GM12878 (cell line): ENCODE results near the gene UNC5CL. TPM values are rescaled to one million over a fixed set of nuclear protein-coding genes. Genes with fewer than 3 reads are reported as not detected.
A peak's percentile ranks its signal among the peaks of the same experiment; 100 is the strongest.

ENCODE experiments used
- ATAC-seq: fragments of 200-7000 bp; cut with Tn5 transposase; 3 replicates; pipeline ENCODE4 v1.9.1; 2020; ENCODE audit warnings: mild to moderate bottlenecking, moderate library complexity
- BruUV-seq: library from RNA; stranded (reverse); fragments of 400-500 nt; replicated peaks from 2 replicates; lab custom pipeline; 2021; lab: Mats Ljungman, UMichigan
- CTCF ChIA-PET: fragments of 300-600 bp; sonication (Branson Sonifier 250); formaldehyde crosslinking; extraction: SDS; loops from one replicate; lab custom pipeline; 2021; ENCODE audit warnings: inconsistent platforms; lab: Yijun Ruan, JAX
- POLR2A ChIA-PET: fragments of 350-600 bp; formaldehyde crosslinking; extraction: SDS; loops from one replicate; lab custom pipeline; 2021; ENCODE audit warnings: inconsistent platforms; lab: Charles Lee
- RAD21 ChIA-PET: fragments of 300-600 bp; sonication (Branson Sonifier 250); formaldehyde crosslinking; loops from one replicate; lab custom pipeline; 2023; ENCODE audit warnings: antibody characterized with exemption; ENCODE audit not compliant: unreplicated experiment; lab: Charles Lee
- SMC1A ChIA-PET: fragments of 300-600 bp; sonication (Branson Sonifier 250); formaldehyde crosslinking; loops from one replicate; lab custom pipeline; 2023; ENCODE audit not compliant: unreplicated experiment, uncharacterized antibody; lab: Charles Lee
- DNase-seq: peaks from one replicate; pipeline ENCODE4 v3.0.0-alpha.2; 2011; ENCODE audit warnings: low read depth, low spot score
- FAIRE-seq: peaks from 3 replicates; lab custom pipeline; 2011; peaks lifted over from hg19 to GRCh38; lab: Jason Lieb, UNC
- H2AFZ ChIP-seq: 2 replicates; pipeline ENCODE4 v1.6.0; 2011; ENCODE audit warnings: low read depth, low read length, control low read depth; ENCODE audit not compliant: control insufficient read depth
- H3K27ac ChIP-seq: 2 replicates; pipeline ENCODE4 v1.5.1; 2011; ENCODE audit warnings: control low read depth; ENCODE audit not compliant: control insufficient read depth, insufficient read depth
- H3K27me3 ChIP-seq, 2 experiments: replicated peaks in 1 of 2; 2 replicates each; pipeline versions ENCODE4 v1.6.0 to v1.6.1; 2011; ENCODE audit warnings: low read length in 1 of 2; ENCODE audit not compliant: control insufficient read depth in 2 of 2, insufficient read depth in 2 of 2
- H3K36me3 ChIP-seq, 2 experiments: 2 replicates each; pipeline ENCODE4 v1.5.1; 2011; ENCODE audit warnings: low read length in 1 of 2; ENCODE audit not compliant: control insufficient read depth in 2 of 2, insufficient read depth in 2 of 2
- H3K4me1 ChIP-seq: 2 replicates; pipeline ENCODE4 v1.6.1; 2011; ENCODE audit warnings: mild to moderate bottlenecking, low read length, moderate library complexity, mixed read lengths; ENCODE audit not compliant: control insufficient read depth, insufficient read depth
- H3K4me2 ChIP-seq: 2 replicates; pipeline ENCODE4 v1.6.0; 2011; ENCODE audit warnings: control low read depth; ENCODE audit not compliant: control insufficient read depth, insufficient read depth
- H3K4me3 ChIP-seq: fragments of 200-600 bp; sonication (generic); 2 replicates; pipeline ENCODE4 v1.5.1; 2016
- H3K79me2 ChIP-seq: 2 replicates; pipeline ENCODE4 v1.6.0; 2011; ENCODE audit warnings: low read length; ENCODE audit not compliant: control insufficient read depth, insufficient read depth
- H3K9ac ChIP-seq: 2 replicates; pipeline ENCODE4 v1.8.0; 2011; ENCODE audit warnings: low read length, control low read depth, mixed read lengths; ENCODE audit not compliant: control insufficient read depth, insufficient read depth
- H3K9me3 ChIP-seq: replicated peaks from 3 replicates; pipeline ENCODE4 v1.5.1; 2011; ENCODE audit warnings: mild to moderate bottlenecking, low read length; ENCODE audit not compliant: control insufficient read depth, insufficient read depth
- H4K20me1 ChIP-seq: 2 replicates; pipeline ENCODE4 v1.6.0; 2011; ENCODE audit not compliant: control insufficient read depth, insufficient read depth
- ATF3 ChIP-seq: IDR thresholded peaks from 2 replicates; pipeline ENCODE4 v1.6.1; 2011; ENCODE audit warnings: low read depth, mild to moderate bottlenecking, low read length, moderate library complexity, borderline replicate concordance; ENCODE audit errors: extremely low read depth
- CHD1 ChIP-seq: IDR thresholded peaks from 2 replicates; pipeline ENCODE4 v1.6.1; 2012; ENCODE audit warnings: low read depth, low read length, improper control_type of control experiment
- CHD2 ChIP-seq: IDR thresholded peaks from 2 replicates; pipeline ENCODE4 v1.6.1; 2011; ENCODE audit warnings: low read depth, low read length, improper control_type of control experiment, borderline replicate concordance
- CREB1 ChIP-seq: IDR thresholded peaks from 2 replicates; pipeline ENCODE4 v1.6.1; 2012; ENCODE audit warnings: low read depth, mild to moderate bottlenecking, inconsistent platforms
- CREM ChIP-seq: IDR thresholded peaks from 2 replicates; pipeline ENCODE4 v1.6.1; 2014; ENCODE audit warnings: antibody characterized with exemption, low read depth
- FOS ChIP-seq: IDR thresholded peaks from 3 replicates; pipeline ENCODE4 v1.6.1; 2011; ENCODE audit warnings: borderline replicate concordance; ENCODE audit not compliant: insufficient read length; ENCODE audit errors: extremely low read depth
- IRF3 ChIP-seq: fragments of 450-650 bp; IDR thresholded peaks from 2 replicates; pipeline ENCODE4 v1.6.1; 2014; ENCODE audit warnings: mild to moderate bottlenecking
- IRF4 ChIP-seq: IDR thresholded peaks from 2 replicates; pipeline ENCODE4 v1.6.1; 2011; ENCODE audit warnings: low read depth, low read length
- MEF2B ChIP-seq: fragments of 450-650 bp; IDR thresholded peaks from 2 replicates; pipeline ENCODE4 v1.6.1; 2018; ENCODE audit warnings: mild to moderate bottlenecking, moderate library complexity; ENCODE audit not compliant: partially characterized antibody, poor library complexity, severe bottlenecking
- NFYA ChIP-seq: IDR thresholded peaks from 2 replicates; pipeline ENCODE4 v1.6.1; 2011; ENCODE audit warnings: low read depth, mild to moderate bottlenecking, low read length, improper control_type of control experiment, borderline replicate concordance
- NFYB ChIP-seq: IDR thresholded peaks from 2 replicates; pipeline ENCODE4 v1.6.1; 2011; ENCODE audit warnings: low read depth, mild to moderate bottlenecking, low read length, improper control_type of control experiment, moderate library complexity; ENCODE audit not compliant: insufficient read depth
- NRF1 ChIP-seq: conservative IDR thresholded peaks from 2 replicates; pipeline ENCODE4 v1.6.1; 2011; ENCODE audit warnings: mild to moderate bottlenecking, low read depth, low read length, improper control_type of control experiment
- PBX3 ChIP-seq: IDR thresholded peaks from 2 replicates; pipeline ENCODE4 v1.6.1; 2011; ENCODE audit warnings: mild to moderate bottlenecking, low read depth, low read length, moderate library complexity; ENCODE audit not compliant: insufficient replicate concordance
- PKNOX1 ChIP-seq: fragments of 450-650 bp; IDR thresholded peaks from 2 replicates; pipeline ENCODE4 v1.6.1; 2016; ENCODE audit warnings: mild to moderate bottlenecking
- POLR2A ChIP-seq: IDR thresholded peaks from 2 replicates; pipeline ENCODE4 v1.6.1; 2011; ENCODE audit warnings: low read depth, mild to moderate bottlenecking, low read length
- TAF1 ChIP-seq: IDR thresholded peaks from 2 replicates; pipeline ENCODE4 v1.6.1; 2011; ENCODE audit warnings: mild to moderate bottlenecking, low read depth, low read length, borderline replicate concordance
- TCF7 ChIP-seq: IDR thresholded peaks from 2 replicates; pipeline ENCODE4 v1.6.1; 2014; ENCODE audit warnings: antibody characterized with exemption, borderline replicate concordance
- YY1 ChIP-seq: IDR thresholded peaks from 2 replicates; pipeline ENCODE4 v1.6.1; 2011; ENCODE audit warnings: low read depth, mild to moderate bottlenecking, low read length
- ZSCAN29 ChIP-seq: fragments of 450-650 bp; IDR thresholded peaks from 2 replicates; pipeline ENCODE4 v1.6.1; 2017; ENCODE audit warnings: mild to moderate bottlenecking, moderate library complexity
- WGBS: methylation state at CpG from one replicate; pipeline ENCODE4 v1.1.6; 2016; ENCODE audit warnings: low lambda C conversion rate; ENCODE audit not compliant: insufficient replicate concordance, insufficient coverage; ENCODE audit errors: missing lambda C conversion rate; 5-methylcytosine and 5-hydroxymethylcytosine counted together
- in situ Hi-C: fragments of 300-500 bp; cut with MboI; formaldehyde crosslinking; loops from 9 replicates; pipeline ENCODE4 v1.14.3; 2018; ENCODE audit warnings: mixed read lengths
- intact Hi-C: fragments of 100-400 bp; cut with micrococcal nuclease; formaldehyde crosslinking; loops from one replicate; pipeline ENCODE4 v1.14.2; 2022; ENCODE audit not compliant: unreplicated experiment
- polyA plus RNA-seq, 11 experiments: library from polyadenylated mRNA; depleted of rRNA in 4 of 11; unstranded in 6 of 11; stranded (reverse) in 5 of 11; fragments of >200 nt; fragmentation: Nextera tagmentation in 4 of 11; fragmentation: Illumina TruSeq in 1 of 11; extraction: Ambion mirVana in 4 of 11; extraction: Trizol in 1 of 11; gene quantifications; 1 replicate in 1 of 11; 2 replicates in 10 of 11; pipeline versions ENCODE4 v1.2.1 to v1.2.3, GENCODE V29; 2011 to 2016; ENCODE audit warnings: inconsistent platforms in 2 of 11, missing spikeins in 2 of 11, low read depth in 1 of 11
- total RNA-seq, 4 experiments: library from RNA; depleted of rRNA in 3 of 4; stranded (reverse); fragments of >200 nt in 3 of 4; fragmentation: Illumina TruSeq in 1 of 4; extraction: Trizol in 1 of 4; gene quantifications; 2 replicates each; pipeline versions ENCODE4 v1.2.1 to v1.2.3, GENCODE V29; 2013 to 2021

The UNC5CL gene
- total and polyA plus RNA-seq, 10 of the 15 experiments (the other 5 are each of a cell fraction or from before 2014, with no cell fraction given), result 0.11 to 1.2 (median 0.46) TPM; not detected in 1

GRCh38 chr6:41072836-41073202 lies 33.8 kb upstream of the UNC5CL start, which contains the start of gene NFYA:
Gene NFYA, plus strand, starts transcription at chr6:41072974. Its CDS starts 6,116 bp downstream, at chr6:41079090.
- Histone ChIP-seq H3K4me1 (peaks cover 7% of the 10 kb centered on the region; the same call in 1 of the 2 replicates), H3K27me3 (no peaks in the 10 kb centered on the region), H3K9ac (peak within 1 kb of the TSS; percentile 94), H3K79me2 (peaks cover 59% of the 10 kb centered on the region), H3K27ac (peak within 1 kb of the TSS; percentile 99), H3K4me2 (peak within 1 kb of the TSS; percentile 80), H2AFZ (peak within 1 kb of the TSS; percentile 86), H3K36me3 (peaks cover 0 to 3% of the 10 kb centered on the region in 2 experiments; a peak in 2 of 4 replicates), H4K20me1 (no peaks in the 10 kb centered on the region), H3K9me3 (no peaks in the 10 kb centered on the region), H3K4me3 (peak within 1 kb of the TSS; percentile 88)
- under 1% methylated on average over 31 of the region's 37 CpGs for WGBS
- CTCF ChIA-PET, result interaction anchor here (1.0 to 6.5 kb wide), 5 partner anchors 35 to 262 kb away, joined by 3 to 62 read pairs (median 5); partner anchors contain the start of gene UNC5CL
- RAD21 ChIA-PET, result interaction anchor here (0.6 to 1.2 kb wide), 5 partner anchors 10 to 1844 kb away, joined by 3 to 7 read pairs (median 4); partner anchors contain the start of gene KCNK5
- SMC1A ChIA-PET, result interaction anchor here (0.8 to 1.0 kb wide), 3 partner anchors 16 to 245 kb away, joined by 3 to 4 read pairs (median 3); no protein-coding TSS in a partner anchor
- POLR2A ChIA-PET, result interaction anchor here (0.6 to 1.5 kb wide), 4 partner anchors 9 to 1499 kb away, joined by 3 to 5 read pairs (median 4); partner anchors contain the start of gene TREML2
- intact Hi-C loops (loop anchor here (10.0 kb wide), 1 partner anchor 662 kb away; the partner anchor contains the start of gene TFEB), in situ Hi-C loops (no loop called here)
- FAIRE-seq (no peak), DNase-seq (no peak), ATAC-seq (peak; percentile 85)
- no TSS peak for BruUV-seq
- TF ChIP-seq PBX3, result peak; percentile 53
- peak; percentile 53 for TF ChIP-seq FOS
- TF ChIP-seq PKNOX1, result peak; percentile 52; the same call in 1 of the 2 replicates
- TF ChIP-seq NFYA, result peak; percentile 33; the same call in 1 of the 2 replicates
- no peak for TF ChIP-seq TCF7
- TF ChIP-seq CREM, result no peak
- TF ChIP-seq TAF1, result peak; percentile 79; the same call in 1 of the 2 replicates
- TF ChIP-seq YY1, result peak; percentile 92
- 0 out of 2 replicates have a peak, but pooled peaks have one; percentile 42 for TF ChIP-seq CREB1
- TF ChIP-seq NRF1, result peak; percentile 58
- TF ChIP-seq CHD2, result peak; percentile 74; the same call in 1 of the 2 replicates
- TF ChIP-seq IRF4, result no peak
- TF ChIP-seq IRF3, result peak; percentile 86
- TF ChIP-seq POLR2A, result peak; percentile 33
- no peak for TF ChIP-seq CHD1
- TF ChIP-seq ZSCAN29, result no peak
- TF ChIP-seq NFYB, result peak; percentile 98
- no peak for TF ChIP-seq ATF3
- no peak for TF ChIP-seq MEF2B
